Measurements from ENCODE around the gene MRPL14.
"Not testable (repeated sequence)": the region's sequence is repeated elsewhere in the genome, so short reads cannot be mapped to it uniquely, and the experiment has no call there.

Gene MRPL14

DNA sequence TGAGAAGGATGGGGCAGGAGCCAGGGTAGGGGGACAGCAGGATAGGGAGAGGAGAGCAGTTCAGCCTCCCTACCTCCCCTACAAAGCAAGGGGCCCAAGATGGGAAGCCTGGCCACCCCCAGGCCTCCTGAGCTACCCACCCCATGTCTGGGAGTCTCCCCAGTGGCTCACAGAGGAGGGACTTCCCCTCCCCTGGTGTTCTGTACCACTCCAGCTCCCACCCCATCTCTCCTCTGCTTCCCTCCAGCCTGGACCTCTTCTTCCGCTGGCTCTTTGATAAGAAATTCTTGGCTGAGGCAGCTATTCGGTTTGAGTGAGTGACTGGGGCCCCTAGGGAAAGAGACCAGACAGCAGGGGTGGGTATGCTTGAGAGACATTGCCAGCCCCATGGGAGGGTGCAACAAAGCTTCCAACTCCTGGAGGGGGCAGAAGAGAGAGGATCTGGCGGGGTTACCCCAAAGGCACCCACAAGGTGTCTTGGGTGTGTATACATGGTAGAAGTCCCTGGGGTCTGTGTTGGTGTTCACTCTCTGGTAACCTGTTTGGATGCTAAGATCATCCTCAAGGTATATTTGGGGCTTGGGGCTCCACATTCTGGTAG, 23.2 kb upstream of the MRPL14 start:
- DNase-seq, result no peak

DNA sequence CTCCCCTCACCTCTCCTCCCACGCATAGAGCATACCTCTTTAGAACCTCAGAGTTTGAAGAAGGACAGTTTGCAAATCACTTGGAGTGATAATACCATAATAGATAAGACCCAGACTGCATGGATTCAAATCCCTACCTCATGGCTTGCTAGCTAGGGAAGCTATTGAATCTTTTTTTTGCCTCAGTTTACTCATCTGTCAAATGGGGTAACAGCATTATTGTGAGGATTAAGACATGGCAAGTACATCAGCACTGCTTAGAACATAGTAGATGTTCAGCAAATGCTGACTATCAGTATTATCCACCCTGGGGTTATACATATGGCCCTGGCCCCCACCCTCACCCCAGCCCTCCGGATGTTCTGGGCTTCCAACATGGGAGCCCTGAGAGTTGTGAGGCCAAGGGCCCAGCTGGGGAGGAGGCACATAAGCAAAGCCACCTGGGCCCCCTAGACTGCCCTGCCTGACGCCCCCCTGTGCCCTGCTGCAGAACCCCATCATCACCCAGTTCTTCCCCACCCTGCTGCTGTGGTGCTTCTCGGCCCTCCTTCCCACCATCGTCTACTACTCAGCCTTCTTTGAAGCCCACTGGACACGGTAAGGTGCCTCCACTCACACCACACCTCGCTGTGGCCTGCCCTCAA, 22.2 kb upstream of the MRPL14 start:
- no peak for DNase-seq

DNA sequence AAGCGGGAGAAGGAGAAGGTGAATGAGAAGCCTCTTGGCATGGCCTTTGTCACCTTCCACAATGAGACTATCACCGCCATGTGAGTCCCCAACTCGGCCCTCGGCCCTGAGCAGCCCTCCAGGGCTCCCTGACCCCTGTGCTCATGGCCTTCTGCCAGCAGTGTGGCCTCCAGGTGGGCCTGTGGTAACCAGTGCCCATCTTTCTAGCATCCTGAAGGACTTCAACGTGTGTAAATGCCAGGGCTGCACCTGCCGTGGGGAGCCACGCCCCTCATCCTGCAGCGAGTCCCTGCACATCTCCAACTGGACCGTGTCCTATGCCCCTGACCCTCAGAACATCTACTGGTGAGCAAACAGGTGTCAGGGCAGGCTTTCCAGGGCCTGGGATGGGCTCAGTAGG, 21.1 kb upstream of the MRPL14 start:
- no peak for DNase-seq

DNA sequence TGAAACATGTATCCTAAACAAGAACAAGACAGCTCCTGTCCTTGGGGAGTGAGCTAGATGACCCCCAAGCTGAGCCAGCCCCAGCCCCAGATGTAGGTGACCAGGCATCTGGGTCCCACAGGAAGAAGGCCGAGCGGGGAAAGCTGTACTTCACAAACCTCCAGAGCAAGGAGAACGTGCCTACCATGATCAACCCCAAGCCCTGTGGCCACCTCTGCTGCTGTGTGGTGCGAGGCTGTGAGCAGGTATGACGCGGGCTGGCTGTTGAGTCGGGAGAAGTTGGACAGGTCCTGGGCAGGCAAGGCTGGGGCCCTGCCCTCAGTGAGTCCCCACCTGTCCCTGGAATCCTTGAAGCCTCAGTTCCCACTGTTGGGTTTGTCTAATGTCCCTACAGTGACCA, 20.0 kb upstream of the MRPL14 start:
- no peak for DNase-seq

DNA sequence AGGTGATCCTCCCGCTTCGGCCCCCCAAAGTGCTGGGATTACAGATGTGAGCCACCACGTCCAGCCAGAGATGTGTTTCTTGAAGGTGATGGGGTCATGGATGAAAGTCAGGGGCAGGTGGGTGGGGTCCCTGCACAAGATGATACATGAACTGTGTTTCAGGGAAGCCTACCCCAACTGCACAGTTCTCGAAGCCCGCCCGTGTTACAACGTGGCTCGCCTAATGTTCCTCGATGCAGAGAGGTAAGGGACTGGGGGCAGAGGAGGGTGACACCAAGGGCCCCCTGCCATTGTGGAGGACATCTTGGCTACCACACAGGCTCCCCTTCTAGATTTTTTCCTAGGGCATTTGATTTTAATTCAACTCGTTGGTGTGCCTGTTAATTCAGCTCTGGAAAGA, 19.4 kb upstream of the MRPL14 start:
- no peak for DNase-seq

DNA sequence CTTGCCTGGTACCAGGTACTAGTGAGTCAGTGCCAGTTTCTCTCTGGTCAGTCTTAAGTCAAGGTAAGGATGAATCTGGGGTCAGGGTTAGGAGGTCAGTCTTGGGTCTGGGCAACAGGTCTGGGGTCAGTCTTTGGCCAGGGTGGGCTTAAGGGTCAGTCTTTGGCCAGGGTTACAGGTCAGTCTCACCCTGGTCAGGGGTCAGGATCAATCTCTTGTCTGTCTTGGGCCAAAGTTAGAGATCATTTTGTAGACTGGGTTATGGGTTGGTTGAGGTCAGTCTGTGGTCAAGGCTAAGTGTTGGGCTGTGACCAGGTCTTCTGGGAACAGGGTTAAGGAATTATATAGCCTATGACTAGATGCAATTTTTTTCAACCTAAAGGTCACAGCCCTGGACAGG, 18.6 kb upstream of the MRPL14 start:
- no peak for DNase-seq

DNA sequence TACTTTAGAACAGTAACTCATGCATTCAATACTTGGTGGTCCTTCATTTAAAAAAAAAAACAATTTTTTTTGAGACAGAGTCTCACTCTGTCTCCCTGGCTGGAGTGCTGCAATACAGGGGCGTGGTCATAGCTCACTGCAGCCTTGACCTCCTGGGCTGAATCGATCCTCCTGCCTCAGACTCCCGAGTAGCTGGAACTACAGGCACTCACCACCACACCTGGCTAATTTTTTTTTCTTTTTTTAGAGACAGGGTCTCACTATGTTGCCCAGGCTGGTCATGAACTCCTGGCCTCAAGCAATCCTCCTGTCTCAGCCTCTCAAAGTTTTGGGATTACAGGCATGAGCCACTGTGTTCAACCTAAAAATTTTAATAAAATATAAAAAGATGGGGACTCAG, 17.3 kb upstream of the MRPL14 start:
- not testable (repeated sequence) for DNase-seq

DNA sequence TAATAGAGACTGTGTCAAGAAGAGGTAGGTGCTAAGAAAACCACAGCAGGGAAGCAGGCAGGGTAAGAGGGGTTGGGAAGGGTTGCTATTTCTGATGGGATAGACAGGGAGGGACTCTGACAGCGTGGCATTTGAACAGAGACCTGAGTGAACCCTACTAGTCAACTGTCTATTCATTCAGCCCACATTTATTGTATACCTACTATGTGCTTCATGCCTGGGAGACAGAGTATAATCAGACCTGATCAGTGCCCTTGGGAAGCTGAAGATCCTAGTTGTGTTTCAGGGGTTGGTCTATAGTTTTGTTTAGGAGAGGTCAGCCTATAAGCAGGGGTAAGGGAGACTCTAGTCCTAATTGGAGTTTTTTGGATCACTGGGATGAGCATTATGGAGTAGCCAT, 16.5 kb upstream of the MRPL14 start:
- no peak for DNase-seq

DNA sequence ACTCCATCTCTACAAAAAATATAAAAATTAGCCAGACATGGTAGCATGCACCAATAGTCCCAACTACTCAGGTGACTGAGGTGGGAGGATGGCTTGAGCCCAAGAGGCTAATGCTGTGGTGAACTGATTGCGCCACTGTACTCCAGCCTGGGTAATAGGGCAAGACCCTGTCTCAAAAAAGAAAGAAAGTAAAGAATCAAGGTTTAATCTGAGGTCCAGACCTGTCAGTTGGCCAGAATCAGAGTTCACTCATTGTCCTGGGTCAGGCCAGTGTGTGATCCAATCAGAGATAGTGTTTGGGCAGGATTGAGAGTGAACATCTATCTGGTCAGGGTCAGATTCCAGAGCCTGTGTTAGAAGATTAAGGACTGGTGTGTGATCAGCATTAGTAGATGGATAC, 15.6 kb upstream of the MRPL14 start:
- no peak for DNase-seq

DNA sequence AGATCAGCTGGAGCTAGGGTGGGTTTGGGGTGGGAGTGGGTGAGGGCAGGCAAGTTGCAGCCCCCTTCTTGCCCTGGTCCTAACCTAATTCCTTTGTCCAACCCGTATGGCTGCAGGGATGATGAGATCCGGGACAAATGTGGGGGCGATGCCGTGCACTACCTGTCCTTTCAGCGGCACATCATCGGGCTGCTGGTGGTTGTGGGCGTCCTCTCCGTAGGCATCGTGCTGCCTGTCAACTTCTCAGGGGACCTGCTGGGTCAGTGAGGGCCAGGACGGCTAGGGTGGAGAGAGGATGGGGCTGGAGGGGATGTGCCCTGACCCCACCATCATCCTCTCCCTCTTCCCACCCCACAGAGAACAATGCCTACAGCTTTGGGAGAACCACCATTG, 12.1 kb upstream of the MRPL14 start:
- DNase-seq, result no peak

DNA sequence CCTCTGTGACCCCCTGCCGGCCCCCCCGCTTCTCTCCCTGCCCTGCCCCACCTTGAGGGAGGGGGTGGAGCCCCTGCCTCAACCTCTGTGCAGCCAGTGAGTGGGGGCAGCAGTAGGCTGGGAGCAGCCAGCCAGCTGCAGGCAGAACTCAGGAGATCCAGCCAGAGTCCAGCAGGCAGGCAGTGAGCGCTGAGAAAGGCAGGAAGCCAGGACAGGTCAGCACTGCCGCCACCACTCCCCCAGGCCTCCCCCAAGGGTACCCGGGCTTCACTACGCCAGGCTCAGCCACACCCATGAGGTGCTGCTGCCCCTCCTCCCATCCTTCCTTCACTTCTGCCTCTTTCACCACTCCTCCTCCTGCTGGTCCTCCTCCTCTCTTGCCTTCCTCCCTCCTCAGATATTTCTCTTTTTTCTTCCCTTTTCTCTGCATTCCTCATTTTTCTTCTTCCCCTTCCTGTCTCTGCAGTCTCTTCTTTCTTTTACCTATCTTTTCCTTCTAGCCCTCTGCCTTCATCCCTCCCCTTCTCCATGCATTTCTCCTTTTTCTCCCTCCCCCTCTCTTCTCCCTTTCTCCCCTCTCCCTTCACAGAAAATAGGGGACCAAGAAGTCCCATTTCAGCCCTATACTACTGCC, 11.6 kb upstream of the MRPL14 start:
- DNase-seq, result no peak

DNA sequence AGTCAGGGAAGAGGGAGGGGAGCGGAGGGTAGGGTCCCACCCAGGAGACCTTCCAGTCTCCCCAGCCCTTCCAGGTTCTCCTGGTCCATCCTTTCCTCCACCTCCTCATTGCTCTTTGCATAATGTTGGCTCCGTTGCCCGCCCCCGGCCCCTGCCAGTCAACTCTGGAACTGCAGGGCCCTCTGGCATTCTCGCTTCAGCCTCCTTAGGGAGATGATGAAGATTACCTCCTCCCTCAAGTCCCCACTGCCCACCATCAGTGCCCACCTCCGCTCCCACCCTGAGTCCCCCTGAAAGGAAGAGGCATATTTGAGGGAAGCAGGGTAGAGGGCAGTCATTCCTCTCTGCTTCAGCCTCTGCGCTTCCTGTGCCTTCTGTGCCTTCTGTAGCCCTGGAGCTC, 8.6 kb upstream of the MRPL14 start:
- DNase-seq, result no peak

DNA sequence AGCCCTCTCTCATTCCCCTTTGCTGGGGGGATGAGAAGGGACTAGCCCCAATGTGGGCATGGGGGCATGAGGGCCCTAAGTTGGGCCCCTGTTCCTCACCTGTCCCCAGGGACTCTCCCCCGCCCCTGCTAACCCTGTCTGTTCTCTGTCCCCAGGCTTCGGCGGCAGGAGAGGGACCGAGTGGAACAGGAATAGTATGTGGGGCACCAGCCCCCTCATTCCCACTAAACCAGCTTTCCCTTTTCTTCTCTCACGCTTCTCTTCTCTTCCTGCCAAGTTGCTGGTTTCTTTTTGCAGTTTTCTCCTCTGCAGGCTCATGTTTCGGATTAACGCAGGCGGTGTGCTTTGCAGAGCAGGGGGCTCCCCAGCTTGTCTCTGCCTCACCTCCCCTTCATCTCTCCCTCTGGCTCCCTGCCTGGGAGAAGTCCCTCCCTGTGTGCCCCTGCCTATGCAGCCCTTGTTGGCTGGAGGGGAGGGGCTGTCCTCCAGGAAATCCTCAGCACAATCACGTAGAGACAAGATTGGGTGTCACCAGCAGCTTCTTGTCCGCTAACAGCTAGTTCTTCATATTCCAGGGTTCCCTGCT, 8.0 kb upstream of the MRPL14 start:
- DNase-seq, result no peak

DNA sequence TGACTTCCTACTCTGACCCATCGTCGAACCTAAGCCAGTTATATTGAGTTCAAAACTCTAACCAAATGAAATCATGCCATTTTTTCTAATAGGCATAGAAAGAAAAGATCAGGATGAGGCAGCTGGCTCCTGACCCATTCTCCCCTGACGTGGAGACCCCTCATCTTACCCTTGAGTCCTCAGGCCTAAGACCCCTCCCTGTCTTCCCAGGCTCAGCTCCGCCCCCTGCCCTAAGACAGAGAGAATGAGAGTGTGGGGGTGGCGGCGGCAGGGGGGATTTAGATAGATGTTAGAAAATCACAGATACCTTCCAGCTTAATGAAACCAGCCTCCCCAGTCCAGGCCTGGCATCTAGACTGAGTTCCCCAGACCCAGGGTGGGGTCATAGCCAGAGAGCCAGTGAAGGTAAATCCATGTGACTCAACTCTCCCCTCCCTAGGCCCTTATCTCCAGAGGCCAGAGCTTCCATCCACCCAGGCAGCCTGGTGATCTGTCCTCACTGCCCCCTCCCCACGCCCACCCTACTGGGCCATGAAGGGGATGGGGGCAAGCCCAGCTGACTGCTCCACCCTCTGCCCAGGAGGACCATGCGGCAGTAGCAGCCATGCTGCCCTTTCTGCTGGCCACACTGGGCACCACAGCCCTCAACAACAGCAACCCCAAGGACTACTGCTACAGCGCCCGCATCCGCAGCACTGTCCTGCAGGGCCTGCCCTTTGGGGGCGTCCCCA, 6.9 kb upstream of the MRPL14 start:
- no peak for DNase-seq

DNA sequence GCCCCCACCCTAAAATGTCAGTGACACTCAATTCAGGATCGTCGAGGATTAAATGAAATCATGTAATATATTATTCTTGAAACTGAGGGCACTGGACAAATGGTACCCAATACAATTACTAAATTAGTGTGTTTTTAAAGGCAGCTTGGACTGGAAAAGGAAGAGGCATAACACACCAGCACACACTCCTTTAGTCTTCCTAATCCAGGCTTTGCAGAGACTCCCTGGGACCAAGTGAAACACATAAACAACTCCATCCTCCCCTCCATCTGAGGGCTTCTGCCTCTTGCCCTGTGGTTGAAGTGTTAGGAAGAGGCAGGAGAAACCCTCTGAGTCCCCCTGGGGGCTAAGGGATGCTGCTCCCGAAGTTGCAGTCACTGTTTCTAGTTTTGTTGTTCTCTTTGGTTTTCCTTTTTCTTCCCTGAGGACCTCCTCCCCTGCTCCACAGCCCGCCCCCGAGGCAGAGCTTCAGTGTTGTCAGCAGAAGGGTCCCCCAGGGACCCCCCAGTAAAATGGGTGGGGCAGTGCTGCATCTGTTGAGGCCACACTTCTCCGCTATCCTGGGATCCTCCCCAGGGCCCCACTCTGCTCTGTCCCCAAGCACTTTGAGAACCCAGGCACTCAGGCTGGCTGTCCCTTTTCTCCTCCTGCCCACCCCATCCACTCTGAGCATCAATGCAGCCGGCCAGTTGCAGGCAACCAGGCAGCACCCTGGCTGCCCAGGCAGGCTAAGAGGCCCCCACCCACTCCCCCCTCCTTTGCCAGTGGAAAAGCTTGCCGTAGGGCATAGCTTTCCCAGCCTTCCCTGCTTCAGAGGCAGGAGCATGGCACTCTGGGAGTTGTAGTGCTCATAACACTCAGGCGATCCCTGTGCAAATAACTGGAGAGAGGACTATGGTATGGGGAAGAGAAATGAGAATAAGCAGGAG, 6.0 kb upstream of the MRPL14 start:
- DNase-seq, result peak in 49 of 56 donors; percentile 4 to 85 (median 47)

DNA sequence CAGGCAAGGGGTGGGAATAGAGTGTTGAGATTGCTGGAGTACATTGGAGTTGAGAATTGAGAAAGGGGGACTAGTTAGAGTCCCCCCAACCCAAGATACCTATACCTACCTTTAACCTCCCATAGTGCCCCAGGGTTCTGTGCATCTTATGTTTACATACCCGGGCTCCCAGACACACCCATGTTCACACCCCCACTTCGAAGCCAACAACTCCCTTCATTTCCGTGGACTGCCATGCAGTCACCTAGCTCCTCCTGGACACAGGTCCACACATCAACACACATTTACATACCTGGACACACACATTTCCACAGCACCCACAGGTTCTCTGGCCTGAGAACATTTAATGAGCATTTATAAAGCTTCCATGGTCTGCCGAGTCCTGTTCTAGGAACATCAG, 5.2 kb upstream of the MRPL14 start:
- DNase-seq, result no peak

DNA sequence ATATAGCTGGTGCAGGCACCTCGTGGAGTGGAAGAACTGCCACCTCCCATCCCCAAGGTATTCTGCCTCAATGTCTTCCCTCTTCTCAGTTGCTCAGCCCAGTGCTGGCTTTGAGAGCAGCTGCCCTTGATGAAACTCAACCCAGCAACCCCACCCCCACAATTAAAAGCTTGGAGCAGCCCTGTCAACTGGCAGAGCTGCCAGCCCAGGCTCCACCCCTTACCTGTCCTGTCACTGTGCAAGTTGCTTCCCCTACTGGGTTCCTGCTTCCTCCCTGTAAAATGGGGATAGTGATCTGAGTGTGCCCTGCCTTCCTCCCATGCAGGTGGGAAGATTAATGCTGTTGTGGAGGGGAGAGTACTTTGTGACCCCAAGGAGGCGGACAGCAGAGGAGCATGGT, 4.6 kb upstream of the MRPL14 start:
- no peak for DNase-seq

DNA sequence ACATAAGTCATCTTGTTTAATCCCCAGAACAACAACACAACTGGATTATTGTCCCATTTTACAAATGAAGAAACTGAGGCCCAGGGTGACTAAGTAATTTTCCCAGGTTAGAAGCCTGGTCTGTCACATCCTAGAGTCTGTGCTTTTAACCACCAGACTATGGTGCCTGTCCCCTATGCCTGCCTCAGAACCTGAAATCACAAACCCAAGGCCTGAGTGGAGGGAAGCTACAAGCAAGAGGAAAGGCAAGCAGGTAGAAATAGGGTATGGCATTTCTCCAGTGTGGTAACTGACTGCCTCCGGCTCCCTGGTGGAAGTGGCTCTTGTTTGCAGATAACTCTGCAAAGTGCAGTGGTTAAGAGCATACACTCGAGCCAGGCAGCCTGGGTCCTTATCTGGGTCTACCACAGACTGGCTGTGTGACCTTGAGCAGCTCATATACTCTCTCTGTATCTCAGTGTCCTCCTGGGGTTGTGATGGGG, 2.6 kb upstream of the MRPL14 start:
- DNase-seq, result no peak

DNA sequence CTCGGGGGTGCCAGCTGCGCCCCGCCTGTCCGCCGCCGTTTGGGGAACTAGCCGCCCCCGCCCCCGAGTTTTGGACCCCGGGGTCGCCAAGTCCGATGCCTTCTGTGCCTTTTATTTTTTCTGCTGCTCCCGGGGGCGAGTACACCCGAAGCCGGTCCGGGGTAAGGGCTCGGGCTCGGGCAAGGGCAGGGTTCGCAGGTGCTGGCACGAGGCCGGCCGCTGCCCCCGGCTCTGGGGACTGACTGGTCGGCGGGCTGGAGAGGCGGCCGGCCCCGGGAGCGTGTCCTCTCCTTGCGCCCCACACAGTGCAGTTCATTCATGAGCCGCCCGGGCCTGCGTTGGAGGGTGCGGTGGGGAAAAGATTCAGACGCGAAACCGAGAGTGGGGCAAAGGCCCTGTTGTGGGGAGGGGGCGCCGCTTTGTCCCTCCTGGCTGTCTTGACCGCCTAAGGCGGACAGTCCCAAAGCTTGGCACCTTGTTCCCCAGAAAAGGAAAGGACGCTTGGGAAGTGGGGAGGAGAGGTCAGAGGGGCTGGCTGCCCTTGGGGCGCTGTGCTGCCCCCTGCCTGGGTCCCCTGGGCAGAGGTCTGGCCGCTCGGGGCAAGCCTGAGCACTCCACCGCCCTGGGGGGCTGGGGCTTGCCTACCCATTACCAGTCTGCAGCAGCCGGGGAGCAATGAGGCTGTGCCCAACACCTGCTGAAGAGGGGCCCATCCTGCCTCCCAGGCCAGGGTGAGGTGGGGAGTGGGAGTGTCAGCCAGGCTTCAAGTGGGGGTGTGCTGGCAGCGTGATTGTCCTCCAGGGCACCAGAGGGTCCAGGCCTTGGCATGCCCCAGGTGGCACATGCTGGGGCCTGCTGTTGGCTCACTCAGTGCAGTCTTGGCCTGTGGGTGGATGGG, 1.0 kb upstream of the MRPL14 start:
- DNase-seq, result peak in 25 of 56 donors; percentile 4 to 51 (median 25)

Data from nucleus accumbens (tissue), 56 donors.